ENCODE measurements around the gene RNF157.

Gene RNF157

GRCh38 chr17:76130473-76130872 lies 109.8 kb downstream of the RNF157 start:
- DNase-seq: no peak

DNA sequence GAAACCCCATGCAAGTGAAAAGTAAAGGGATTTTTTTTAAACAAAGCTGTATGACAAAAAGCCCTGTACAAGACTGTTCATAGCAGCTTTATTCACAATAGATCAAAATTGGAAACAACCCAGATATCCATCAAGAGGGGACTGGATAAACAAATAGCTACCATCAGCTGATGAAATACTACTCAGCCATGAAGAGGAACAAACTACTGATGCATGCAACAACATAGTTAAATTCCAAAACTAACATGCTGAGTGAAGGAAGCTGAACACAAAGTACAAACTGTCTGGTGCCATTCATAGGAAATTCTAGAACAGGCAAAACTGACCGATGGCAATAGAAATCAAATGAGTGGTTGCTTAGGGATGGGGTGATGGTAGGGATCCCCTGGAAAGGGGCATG lies 114.4 kb downstream of the RNF157 start:
- DNase-seq: no peak

- DNase-seq: no peak
Measured at GRCh38 chr17:76125391-76125675, 115.0 kb downstream of the RNF157 start.

GRCh38 chr17:76124582-76125390 lies 115.5 kb downstream of the RNF157 start:
- no peak for DNase-seq

DNA sequence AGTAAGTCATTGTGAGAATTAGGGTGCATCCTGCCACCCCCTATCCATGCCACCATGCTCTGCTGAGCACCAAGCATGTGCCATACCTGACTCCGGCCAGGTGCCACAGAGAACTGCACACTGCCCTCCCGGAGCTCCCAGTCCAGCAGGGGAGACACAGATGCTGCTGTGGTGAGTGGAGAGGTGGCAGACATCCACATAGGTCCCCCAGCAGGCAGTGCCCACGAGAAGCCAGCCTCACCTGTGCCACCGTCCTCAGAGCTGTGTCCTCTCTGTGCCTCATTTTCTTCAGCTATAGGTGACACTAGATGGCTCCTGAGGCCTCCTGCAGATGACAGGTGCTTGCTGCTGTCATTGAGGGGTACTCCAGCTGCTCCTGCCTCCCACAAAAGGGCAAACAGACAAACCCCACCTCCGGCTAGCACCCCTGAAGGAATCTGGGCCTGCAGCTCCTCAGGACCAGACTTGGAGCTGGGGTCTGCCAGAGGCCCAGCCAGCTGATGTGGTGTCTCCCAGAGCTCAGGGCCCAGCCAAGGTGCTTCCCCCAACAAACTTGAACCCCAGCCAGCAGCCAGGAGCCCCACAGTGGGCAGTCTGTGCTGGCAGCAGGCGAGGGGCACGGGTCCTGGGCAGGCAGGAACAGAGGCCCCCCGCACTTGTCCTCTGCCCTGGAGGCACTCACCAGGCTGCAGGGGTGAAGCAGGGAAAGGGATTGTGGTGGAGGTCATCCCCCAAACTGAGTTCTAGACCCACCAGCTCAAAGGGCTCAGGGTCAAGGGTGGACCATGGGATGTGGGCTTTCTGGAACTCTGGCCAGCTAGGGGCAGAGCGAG lies 116.3 kb downstream of the RNF157 start:
- no peak for DNase-seq

GRCh38 chr17:76123191-76123499 lies 117.1 kb downstream of the RNF157 start:
- DNase-seq: no peak

GRCh38 chr17:76122431-76123190 lies 117.7 kb downstream of the RNF157 start:
- DNase-seq: no peak

GRCh38 chr17:76121932-76122430 lies 118.3 kb downstream of the RNF157 start:
- peak in 2 of 56 donors; percentile 21 to 53 for DNase-seq

DNA sequence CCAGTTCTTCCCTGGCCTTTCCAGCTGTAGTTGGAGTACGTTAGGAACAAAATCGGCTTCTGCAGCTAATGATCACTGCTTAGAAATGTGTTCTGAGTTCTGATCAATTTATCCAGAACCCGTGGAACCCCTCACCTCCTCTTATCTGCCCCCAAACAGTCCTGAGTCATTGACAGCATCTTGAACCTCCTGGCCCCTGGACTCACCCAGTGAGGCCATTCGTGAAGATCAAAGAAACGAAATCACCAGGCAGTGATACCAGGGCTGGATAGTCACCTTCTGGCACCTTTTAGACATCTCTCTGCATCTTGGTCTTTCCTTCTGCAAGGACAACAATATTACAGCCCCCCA lies 119.7 kb downstream of the RNF157 start:
- DNase-seq: no peak

GRCh38 chr17:76119409-76120371 lies 120.6 kb downstream of the RNF157 start:
- no peak for DNase-seq

- no peak for DNase-seq
Measured at GRCh38 chr17:76115138-76115754, 125.0 kb downstream of the RNF157 start.

DNA sequence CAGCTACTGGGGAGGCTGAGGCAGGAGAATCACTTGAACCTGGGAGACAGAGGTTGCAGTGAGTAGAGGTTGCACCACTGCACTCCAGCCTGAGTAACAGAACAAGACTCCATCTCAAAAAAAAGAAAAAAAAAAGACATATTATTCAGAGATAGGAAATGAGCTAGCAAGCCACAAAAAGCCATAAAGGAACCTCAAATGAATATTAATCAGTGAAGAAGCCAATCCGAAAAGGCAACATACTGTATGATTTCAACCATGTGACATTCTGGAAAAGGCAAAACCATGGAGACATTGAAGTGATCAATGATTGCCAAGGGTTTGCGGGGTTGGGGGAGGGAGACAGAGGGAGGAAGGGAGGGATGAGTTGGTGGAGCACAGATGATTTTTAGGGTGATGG lies 128.3 kb downstream of the RNF157 start:
- no peak for DNase-seq

DNA sequence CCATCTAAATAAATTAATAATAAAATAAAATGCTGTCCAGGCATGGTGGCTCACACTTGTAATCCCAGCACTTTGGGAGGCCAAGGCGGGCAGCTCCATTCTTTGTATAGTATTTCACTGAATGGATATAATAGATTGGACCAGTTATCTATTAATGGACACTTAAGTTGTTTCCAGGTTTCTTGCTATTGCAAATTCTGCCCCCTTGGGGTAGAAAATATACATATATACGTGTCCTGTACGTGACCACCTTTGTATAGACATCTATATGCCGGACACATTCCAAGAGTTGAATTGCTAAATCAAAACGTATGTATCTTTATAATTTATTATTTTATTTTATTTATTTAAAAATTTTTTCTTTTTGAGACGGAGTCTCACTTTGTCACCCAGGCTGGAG lies 132.8 kb downstream of the RNF157 start:
- DNase-seq: no peak

DNA sequence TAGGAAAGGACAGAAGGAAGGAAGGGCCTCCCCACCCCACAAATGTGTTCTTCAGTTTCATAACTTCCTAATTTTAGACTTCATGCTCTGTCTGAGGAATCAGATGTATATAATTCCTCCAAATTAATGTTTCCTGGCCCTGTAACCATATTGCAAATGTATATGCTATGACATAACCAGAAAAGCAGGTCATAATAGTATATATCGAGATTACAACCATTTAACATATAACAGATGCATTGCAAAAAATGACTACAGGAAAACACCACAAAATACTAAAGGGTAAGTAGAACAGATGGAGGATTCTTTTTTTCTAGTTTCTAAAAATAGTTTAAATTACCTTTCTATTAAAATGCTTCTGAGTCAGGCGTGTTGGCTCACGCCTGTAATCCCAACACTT lies 133.6 kb downstream of the RNF157 start:
- DNase-seq: no peak

DNA sequence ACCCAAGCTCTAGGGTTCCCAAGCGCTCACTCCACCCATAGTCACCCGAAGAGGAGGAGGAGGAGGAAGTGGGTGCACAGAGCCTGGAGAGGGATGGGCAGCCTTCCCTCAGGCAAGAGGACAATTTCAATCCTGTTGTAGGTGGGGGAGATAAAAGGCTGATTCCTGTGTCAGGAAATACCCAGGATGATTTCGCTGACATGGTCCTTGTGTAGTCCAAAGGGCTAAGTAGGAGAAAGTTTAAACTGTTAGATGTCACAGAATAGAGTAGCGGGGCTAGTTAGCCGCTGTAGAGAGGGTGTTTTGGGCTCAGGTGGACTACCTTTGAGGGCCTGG lies 135.4 kb downstream of the RNF157 start:
- no peak for DNase-seq

GRCh38 chr17:76104140-76104895 lies 136.0 kb downstream of the RNF157 start:
- no peak for DNase-seq

GRCh38 chr17:76103274-76104139 lies 136.8 kb downstream of the RNF157 start, which contains the start of gene EXOC7:
Gene EXOC7, minus strand, starts transcription at chr17:76103787. Its CDS starts 95 bp downstream, at chr17:76103692.
- DNase-seq: peak in 55 of 56 donors; percentile 26 to 95 (median 88)

DNA sequence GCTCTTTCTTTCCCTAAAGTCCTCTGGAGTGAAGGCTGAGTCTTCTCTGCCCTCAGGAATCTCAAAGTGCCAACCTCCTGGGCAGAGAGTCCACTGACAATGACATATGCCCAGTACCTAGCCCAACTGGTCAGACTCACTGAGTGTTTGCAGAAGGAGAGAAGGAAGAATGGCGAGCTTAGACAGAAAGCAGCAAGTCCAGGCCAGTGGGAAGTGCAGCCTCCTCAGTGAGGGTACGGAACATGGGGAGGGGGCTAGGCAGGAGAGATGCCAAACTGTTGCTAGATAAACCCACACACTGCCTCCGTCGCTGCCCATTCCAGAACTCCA lies 137.4 kb downstream of the RNF157 start:
- no peak for DNase-seq
